ENCODE results near the gene HCRTR1. TPM values are rescaled to one million over a fixed set of nuclear protein-coding genes. Genes with fewer than 3 reads are reported as not detected.
A peak's percentile ranks its signal among the peaks of the same experiment; 100 is the strongest.

Gene HCRTR1
- total RNA-seq, 2 donors from 2014 or later = 0.43 TPM; not detected in 1

GRCh38 chr1:31671561-31672201, 54.2 kb downstream of the HCRTR1 start:
- Histone ChIP-seq H3K27me3 (no peaks in the 10 kb centered on the region), H3K4me3 (no peak overlapping the region), H3K9me3 (no peaks in the 10 kb centered on the region), H3K27ac (peak overlapping the region; percentile 68 to 75), H3K36me3 (no peaks in the 10 kb centered on the region), H3K4me1 (peaks cover 0 to 87% of the 10 kb centered on the region in 2 donors)
- DNase-seq (ENCODE audit: low spot score) = no peak
- TF ChIP-seq, protein P1, sequence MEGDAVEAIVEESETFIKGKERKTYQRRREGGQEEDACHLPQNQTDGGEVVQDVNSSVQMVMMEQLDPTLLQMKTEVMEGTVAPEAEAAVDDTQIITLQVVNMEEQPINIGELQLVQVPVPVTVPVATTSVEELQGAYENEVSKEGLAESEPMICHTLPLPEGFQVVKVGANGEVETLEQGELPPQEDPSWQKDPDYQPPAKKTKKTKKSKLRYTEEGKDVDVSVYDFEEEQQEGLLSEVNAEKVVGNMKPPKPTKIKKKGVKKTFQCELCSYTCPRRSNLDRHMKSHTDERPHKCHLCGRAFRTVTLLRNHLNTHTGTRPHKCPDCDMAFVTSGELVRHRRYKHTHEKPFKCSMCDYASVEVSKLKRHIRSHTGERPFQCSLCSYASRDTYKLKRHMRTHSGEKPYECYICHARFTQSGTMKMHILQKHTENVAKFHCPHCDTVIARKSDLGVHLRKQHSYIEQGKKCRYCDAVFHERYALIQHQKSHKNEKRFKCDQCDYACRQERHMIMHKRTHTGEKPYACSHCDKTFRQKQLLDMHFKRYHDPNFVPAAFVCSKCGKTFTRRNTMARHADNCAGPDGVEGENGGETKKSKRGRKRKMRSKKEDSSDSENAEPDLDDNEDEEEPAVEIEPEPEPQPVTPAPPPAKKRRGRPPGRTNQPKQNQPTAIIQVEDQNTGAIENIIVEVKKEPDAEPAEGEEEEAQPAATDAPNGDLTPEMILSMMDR (IDR thresholded peaks at IDR 0.05) = no peak

DNA sequence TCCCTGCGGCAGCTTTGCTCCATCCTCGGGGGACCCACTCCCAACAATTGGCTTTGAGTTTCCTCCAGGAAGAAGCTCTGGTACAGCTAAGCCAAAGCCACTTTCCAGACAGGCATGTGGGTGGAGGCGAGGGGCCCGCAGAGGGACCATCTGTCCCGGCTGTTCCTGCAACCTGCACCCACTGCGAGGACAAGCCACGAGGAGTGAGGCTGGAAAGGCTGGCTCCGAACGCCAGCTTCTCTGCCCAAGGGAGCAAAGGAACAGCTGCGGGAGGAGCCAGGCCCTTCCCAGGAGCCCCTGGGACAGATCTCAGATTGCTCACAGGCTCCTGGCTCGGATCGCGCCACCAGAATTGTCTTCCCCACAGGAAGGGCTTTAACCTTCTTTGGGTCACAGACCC, 55.5 kb downstream of the HCRTR1 start:
- H3K27me3 ChIP-seq = no peaks in the 10 kb centered on the region
- H3K36me3 ChIP-seq = no peaks in the 10 kb centered on the region
- TF ChIP-seq, protein P1 (IDR thresholded peaks at IDR 0.05) = no peak
- H3K4me1 ChIP-seq = peaks cover 0 to 79% of the 10 kb centered on the region in 2 donors
- peak overlapping the region; percentile 57 to 66 for H3K27ac ChIP-seq
- H3K4me3 ChIP-seq = no peak overlapping the region
- H3K9me3 ChIP-seq = no peaks in the 10 kb centered on the region
- no peak for DNase-seq (ENCODE audit: low spot score)

DNA sequence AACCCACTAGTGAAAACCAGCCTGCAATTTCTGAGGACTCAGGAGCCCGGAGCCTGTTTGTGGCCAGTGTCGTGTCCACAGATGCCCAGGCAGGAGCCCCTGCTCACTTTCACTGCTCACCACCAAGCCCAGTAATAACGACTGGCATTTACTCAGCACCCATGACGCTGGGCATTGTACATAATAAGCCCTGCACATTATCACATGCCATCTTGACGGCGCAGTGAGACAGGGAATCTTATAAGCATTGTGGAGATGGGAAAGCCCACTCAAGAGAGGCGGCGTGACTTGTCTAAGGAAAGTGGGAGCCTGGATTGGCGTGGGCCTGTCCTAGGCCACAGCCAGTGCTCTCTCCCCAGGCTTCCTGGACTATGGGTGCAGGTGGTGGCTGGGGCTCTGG, 55.9 kb downstream of the HCRTR1 start:
- no peaks in the 10 kb centered on the region for H3K9me3 ChIP-seq
- H3K4me3 ChIP-seq = no peak overlapping the region
- TF ChIP-seq, protein P1 (IDR thresholded peaks at IDR 0.05) = no peak
- peaks cover 0 to 75% of the 10 kb centered on the region in 2 donors for H3K4me1 ChIP-seq
- DNase-seq (ENCODE audit: low spot score) = no peak
- peak overlapping the region; percentile 57 to 66 for H3K27ac ChIP-seq
- no peaks in the 10 kb centered on the region for H3K36me3 ChIP-seq
- no peaks in the 10 kb centered on the region for H3K27me3 ChIP-seq

DNA sequence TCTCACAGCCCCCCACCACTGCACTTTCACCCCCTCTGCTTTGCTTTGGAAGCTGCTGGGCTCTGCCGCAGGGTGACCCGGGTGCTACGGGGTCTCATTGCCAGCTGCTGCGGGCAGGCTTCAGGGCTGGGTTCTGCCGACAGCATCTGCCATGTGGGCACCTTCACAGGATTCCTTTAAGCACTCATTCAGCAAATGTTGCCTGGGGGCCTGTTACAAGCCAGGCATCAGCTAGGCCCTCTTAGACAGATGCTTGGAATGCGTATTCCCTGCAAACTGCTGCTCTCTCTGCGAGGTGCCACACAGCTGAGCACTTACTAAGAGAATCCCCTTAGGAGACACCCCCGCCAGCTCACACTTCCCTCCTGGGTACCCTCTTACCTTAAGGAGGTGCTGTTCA, 57.1 kb downstream of the HCRTR1 start:
- Histone ChIP-seq H3K36me3 (no peaks in the 10 kb centered on the region), H3K4me3 (no peak overlapping the region), H3K9me3 (no peaks in the 10 kb centered on the region), H3K4me1 (peaks cover 0 to 63% of the 10 kb centered on the region in 2 donors), H3K27ac (peak overlapping the region; percentile 62 to 66), H3K27me3 (no peaks in the 10 kb centered on the region)
- TF ChIP-seq, protein P1 (IDR thresholded peaks at IDR 0.05) = no peak
- no peak for DNase-seq (ENCODE audit: low spot score)

DNA sequence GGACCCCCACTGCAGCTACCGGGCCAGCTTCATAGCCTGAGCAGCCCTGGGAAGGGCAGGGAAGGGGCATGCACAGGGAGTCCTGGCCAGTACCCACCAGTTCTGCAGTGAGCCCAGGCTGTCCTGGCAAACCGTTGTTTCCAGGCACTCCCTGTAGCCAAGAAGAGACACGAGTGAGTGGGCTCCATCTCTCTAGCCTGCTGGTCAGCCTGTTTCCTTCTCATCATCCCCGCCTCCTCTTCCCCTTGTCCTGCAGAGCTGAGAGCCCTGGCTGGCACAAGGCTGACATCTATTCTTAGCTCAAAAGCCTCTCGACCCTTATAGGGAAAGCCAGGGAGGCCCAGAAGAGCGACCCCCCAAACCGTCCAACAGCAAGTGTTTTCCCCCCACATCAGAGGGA, 57.7 kb downstream of the HCRTR1 start:
- no peak for DNase-seq (ENCODE audit: low spot score)
- TF ChIP-seq, protein P1 (IDR thresholded peaks at IDR 0.05) = no peak
- no peak overlapping the region for H3K4me3 ChIP-seq
- no peaks in the 10 kb centered on the region for H3K36me3 ChIP-seq
- peaks cover 0 to 58% of the 10 kb centered on the region in 2 donors for H3K4me1 ChIP-seq
- H3K27ac ChIP-seq = peak overlapping the region; percentile 62 to 66
- no peaks in the 10 kb centered on the region for H3K9me3 ChIP-seq
- H3K27me3 ChIP-seq = no peaks in the 10 kb centered on the region

DNA sequence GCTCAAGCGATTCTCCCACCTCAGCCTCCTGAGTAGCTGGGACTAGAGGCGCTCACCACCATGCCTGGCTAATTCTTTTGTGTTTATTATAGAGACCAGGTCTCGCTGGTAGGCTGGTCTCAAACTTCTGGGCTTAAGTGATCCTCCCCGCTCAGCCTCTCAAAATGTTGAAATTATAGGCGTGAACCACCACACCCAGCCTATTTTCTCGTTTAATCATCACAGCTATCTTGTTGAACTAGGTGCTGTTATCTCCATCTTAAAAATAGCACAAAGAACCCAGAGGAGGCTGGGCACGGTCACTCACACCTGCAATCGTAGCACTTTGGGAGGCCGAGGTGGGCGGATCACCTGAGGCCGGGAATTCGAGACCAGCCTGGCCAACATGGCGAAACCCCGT, 58.3 kb downstream of the HCRTR1 start:
- Histone ChIP-seq H3K9me3 (no peaks in the 10 kb centered on the region), H3K4me3 (no peak overlapping the region), H3K4me1 (peaks cover 0 to 52% of the 10 kb centered on the region in 2 donors), H3K36me3 (no peaks in the 10 kb centered on the region), H3K27ac (peak overlapping the region; percentile 62 to 66), H3K27me3 (no peaks in the 10 kb centered on the region)
- DNase-seq (ENCODE audit: low spot score) = no peak
- TF ChIP-seq, protein P1 (IDR thresholded peaks at IDR 0.05) = no peak
